Astrocyte (in vitro differentiated cells and primary cell): Measurements from ENCODE around the gene ARFIP1.

ENCODE experiments used
- EZH2 ChIP-seq: IDR thresholded peaks from 2 replicates; pipeline ENCODE4 v1.6.1; 2012; ENCODE audit warnings: mild to moderate bottlenecking, low read length, inconsistent platforms; ENCODE audit not compliant: insufficient read depth
- TF ChIP-seq, protein P1 (sequence below): IDR thresholded peaks from 2 replicates; pipeline ENCODE4 v1.5.1; 2011; ENCODE audit warnings: low read depth, mild to moderate bottlenecking, inconsistent platforms, low read length, moderate library complexity; ENCODE audit not compliant: insufficient read depth

DNA sequence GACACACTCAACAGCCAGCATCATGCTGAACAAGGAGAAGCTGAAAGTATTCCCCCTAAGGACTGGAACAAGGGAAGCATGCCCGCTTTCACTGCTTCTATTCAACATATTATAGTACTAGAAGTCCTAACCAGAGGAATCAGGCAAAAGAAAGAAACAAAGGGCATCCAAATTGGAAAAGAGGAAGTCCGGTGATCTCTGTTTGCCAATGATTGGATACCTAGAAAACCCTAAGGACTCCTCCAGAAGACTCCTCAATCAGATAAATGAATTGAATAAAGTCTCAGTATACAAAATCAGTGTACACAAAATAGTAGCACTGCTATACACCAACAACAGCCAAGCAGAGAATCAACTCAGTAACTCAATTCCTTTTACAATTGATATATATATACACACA is 44.8 kb downstream of the ARFIP1 start:
- TF ChIP-seq, protein P1, sequence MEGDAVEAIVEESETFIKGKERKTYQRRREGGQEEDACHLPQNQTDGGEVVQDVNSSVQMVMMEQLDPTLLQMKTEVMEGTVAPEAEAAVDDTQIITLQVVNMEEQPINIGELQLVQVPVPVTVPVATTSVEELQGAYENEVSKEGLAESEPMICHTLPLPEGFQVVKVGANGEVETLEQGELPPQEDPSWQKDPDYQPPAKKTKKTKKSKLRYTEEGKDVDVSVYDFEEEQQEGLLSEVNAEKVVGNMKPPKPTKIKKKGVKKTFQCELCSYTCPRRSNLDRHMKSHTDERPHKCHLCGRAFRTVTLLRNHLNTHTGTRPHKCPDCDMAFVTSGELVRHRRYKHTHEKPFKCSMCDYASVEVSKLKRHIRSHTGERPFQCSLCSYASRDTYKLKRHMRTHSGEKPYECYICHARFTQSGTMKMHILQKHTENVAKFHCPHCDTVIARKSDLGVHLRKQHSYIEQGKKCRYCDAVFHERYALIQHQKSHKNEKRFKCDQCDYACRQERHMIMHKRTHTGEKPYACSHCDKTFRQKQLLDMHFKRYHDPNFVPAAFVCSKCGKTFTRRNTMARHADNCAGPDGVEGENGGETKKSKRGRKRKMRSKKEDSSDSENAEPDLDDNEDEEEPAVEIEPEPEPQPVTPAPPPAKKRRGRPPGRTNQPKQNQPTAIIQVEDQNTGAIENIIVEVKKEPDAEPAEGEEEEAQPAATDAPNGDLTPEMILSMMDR = no peak
- TF ChIP-seq EZH2 = no peak
